GM12865 (cell line): Measurements from ENCODE around the gene HOXA1.

Experiments
- DNase-seq: peaks from one replicate; pipeline ENCODE4 v3.0.0; 2010; ENCODE audit warnings: low read depth
- H3K4me3 ChIP-seq: 2 replicates; pipeline ENCODE4 v1.5.1; 2011; ENCODE audit warnings: mild to moderate bottlenecking, low read depth, low read length, control low read depth
- CTCF ChIP-seq: IDR thresholded peaks from 2 replicates; pipeline ENCODE4 v1.5.1; 2011; ENCODE audit warnings: low read length, control low read depth, low read depth, inconsistent platforms; ENCODE audit not compliant: insufficient read depth; ENCODE audit errors: missing control alignments

HOXA1 gene

DNA sequence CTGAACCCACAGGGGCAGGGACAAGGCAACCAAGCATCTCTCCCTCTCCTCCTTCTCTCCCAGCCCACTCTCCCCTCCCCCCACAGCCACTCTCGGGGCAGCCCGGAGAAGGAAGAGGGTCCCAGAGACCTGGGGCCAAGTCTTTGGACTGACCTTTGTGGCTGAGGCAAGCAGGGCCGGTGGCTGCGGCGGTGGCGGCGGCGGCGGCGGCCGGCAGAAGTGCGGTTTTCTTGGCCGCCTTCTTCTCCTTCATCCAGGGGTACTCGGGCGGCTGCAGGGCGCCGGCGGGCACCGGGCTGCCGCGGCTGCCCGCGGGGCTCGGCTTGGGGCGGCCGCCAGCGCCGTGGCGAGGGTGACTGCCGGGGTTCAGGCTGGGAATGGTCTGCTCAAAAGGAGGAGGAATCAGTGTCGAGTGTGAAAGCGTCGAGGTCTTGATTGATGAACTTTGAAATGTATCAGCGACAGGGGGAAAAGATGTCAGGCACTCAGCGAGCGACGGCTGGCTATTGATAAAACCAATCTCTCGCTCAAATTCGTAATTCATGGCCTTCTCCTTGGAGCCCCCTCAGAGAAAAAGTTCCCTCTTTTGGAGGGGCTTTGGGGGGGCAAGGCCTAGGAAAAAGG, 6.3 kb upstream of the HOXA1 start:
- DNase-seq: no peak
- H3K4me3 ChIP-seq: no peak overlapping the region
- TF ChIP-seq CTCF: no peak

GRCh38 chr7:27101171-27101956, 5.6 kb upstream of the HOXA1 start:
- no peak for DNase-seq
- TF ChIP-seq CTCF: no peak
- H3K4me3 ChIP-seq: no peak overlapping the region

DNA sequence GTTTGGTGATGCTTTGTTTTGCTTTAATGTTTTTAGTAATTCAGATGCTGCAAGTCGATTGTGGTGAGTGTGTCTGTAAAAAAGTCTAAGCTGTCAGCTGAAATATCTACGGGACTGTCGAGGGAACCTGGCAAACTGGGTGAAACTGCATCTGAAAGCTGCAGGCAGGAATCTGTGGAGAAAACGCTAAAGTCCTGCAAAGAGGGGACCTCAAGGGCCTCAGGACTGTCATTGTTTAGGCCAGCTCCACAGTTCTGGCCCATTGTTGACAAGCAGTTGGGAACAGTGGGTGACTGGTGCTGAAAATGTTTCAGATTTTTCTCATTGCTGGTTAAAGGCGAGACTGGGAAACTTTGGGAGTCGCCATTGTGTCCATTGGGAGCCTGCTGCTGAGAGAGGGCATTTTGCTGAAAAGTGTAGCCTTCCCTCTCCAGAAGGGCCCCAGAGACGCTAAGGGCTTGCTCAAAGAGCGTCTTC, 4.9 kb upstream of the HOXA1 start:
- no peak for DNase-seq
- H3K4me3 ChIP-seq: no peak overlapping the region
- TF ChIP-seq CTCF: no peak

- no peak for DNase-seq
- H3K4me3 ChIP-seq: no peak overlapping the region
- no peak for TF ChIP-seq CTCF
Observed at GRCh38 chr7:27099453-27100370, 3.9 kb upstream of the HOXA1 start.

GRCh38 chr7:27098578-27099451, 3.0 kb upstream of the HOXA1 start:
- no peak for TF ChIP-seq CTCF
- H3K4me3 ChIP-seq: no peak overlapping the region
- DNase-seq: no peak
